Natural killer cell (primary cell): Measurements from ENCODE around the gene MAML3. TPM values are rescaled to one million over a fixed set of nuclear protein-coding genes. Genes with fewer than 3 reads are reported as not detected.

Experiments used
- ATAC-seq, 3 donors: fragments of 150-1000 bp in 2 of 3; fragments of 200-7000 bp in 1 of 3; cut with Tn5 transposase; 1 replicate in 1 of 3; 2 replicates in 2 of 3; pipeline ENCODE4 v1.10.0; 2021; ENCODE audit warnings: mild to moderate bottlenecking in 2 of 3, moderate library complexity in 2 of 3
- DNase-seq, 2 donors: peaks; one replicate each; pipeline versions ENCODE4 v3.0.0 to v3.0.0-alpha.2; 2013 to 2021; ENCODE audit warnings: mixed read lengths in 1 of 2
- H3K27ac ChIP-seq: one replicate; pipeline ENCODE4 v1.5.1; 2013; ENCODE audit warnings: mild to moderate bottlenecking, low read length
- H3K27me3 ChIP-seq: one replicate; pipeline ENCODE4 v1.6.1; 2013; ENCODE audit warnings: low read length; ENCODE audit not compliant: control insufficient read depth, insufficient read depth
- H3K36me3 ChIP-seq: one replicate; pipeline ENCODE4 v1.6.1; 2013; ENCODE audit warnings: low read length; ENCODE audit not compliant: control insufficient read depth, insufficient read depth
- H3K4me1 ChIP-seq: one replicate; pipeline ENCODE4 v1.6.1; 2013; ENCODE audit warnings: low read length; ENCODE audit not compliant: control insufficient read depth, insufficient read depth
- H3K4me3 ChIP-seq: one replicate; pipeline ENCODE4 v1.5.1; 2013; ENCODE audit warnings: low read length
- H3K9me3 ChIP-seq: one replicate; pipeline ENCODE4 v1.6.1; 2013; ENCODE audit warnings: low read length; ENCODE audit not compliant: control insufficient read depth, insufficient read depth
- H3K27ac Mint-ChIP-seq, 2 donors: one replicate each; pipeline ENCODE4 v1.8.0; 2022; ENCODE audit warnings: mild to moderate bottlenecking in 2 of 2, mixed read lengths in 2 of 2, moderate library complexity in 1 of 2
- H3K27me3 Mint-ChIP-seq, 2 donors: one replicate each; pipeline ENCODE4 v1.8.0; 2022; ENCODE audit warnings: low read depth in 2 of 2, mixed read lengths in 2 of 2
- H3K36me3 Mint-ChIP-seq: one replicate; pipeline ENCODE4 v1.8.0; 2022; ENCODE audit warnings: mixed read lengths
- H3K4me1 Mint-ChIP-seq, 2 donors: one replicate each; pipeline ENCODE4 v1.8.0; 2022; ENCODE audit warnings: mixed read lengths in 2 of 2
- H3K4me3 Mint-ChIP-seq: one replicate; pipeline ENCODE4 v1.8.0; 2022; ENCODE audit warnings: mild to moderate bottlenecking, moderate library complexity, mixed read lengths
- H3K9me3 Mint-ChIP-seq, 2 donors: one replicate each; pipeline ENCODE4 v1.8.0; 2022; ENCODE audit warnings: mixed read lengths in 2 of 2
- WGBS: methylation state at CpG from one replicate; pipeline ENCODE4 v1.1.7; 2013; ENCODE audit warnings: missing lambda C conversion rate; ENCODE audit not compliant: insufficient coverage; 5-methylcytosine and 5-hydroxymethylcytosine counted together
- intact Hi-C: fragments of 100-400 bp; cut with micrococcal nuclease; formaldehyde crosslinking; loops from one replicate; pipeline ENCODE4 v1.14.2; 2022
- total RNA-seq, 4 donors: library from RNA; stranded (reverse); fragments of 120-200 nt in 1 of 4; gene quantifications; one replicate each; pipeline versions ENCODE4 v1.2.3 to v1.2.4, GENCODE V29; 2013 to 2022
- TF ChIP-seq, protein P1 (sequence below): fragments of 200-600 bp; IDR thresholded peaks from one replicate; pipeline ENCODE4 v1.8.0; 2022; ENCODE audit warnings: antibody characterized with exemption

MAML3 gene
- total RNA-seq, 3 donors from 2014 or later (not counting 1 experiment from before 2014, with no cell fraction given) = 1.7 to 5.6 (median 2.8) TPM

DNA sequence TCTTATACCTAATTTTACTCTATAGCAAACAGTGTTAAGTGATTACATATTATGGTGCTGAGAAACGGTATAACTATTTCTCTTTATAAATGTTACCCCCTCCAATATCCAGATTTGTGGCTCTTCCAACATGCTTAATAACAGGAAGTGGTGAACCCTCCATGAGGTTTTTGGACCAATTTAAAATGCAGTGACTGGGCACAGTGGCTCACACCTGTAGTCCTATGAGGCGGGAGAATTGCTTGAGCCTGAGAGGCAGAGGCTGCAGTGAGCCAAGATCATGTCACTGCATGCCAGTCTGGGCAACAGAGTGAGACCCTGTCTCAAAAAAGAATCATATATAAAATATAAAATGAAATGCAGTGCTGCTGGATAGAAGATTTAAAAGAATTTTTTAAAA, 351.1 kb downstream of the MAML3 start:
- Mint-ChIP-seq H3K36me3 (no peaks in the 10 kb centered on the region), H3K9me3 (no peaks in the 10 kb centered on the region), H3K27ac (no peak overlapping the region), H3K4me1 (peaks cover 0 to 11% of the 10 kb centered on the region in 2 donors), H3K27me3 (peaks cover 5 to 6% of the 10 kb centered on the region in 2 donors), H3K4me3 (no peak overlapping the region)
- ATAC-seq (no peak), DNase-seq (no peak)
- no peak overlapping the region for H3K4me3 ChIP-seq
- no peaks in the 10 kb centered on the region for H3K9me3 ChIP-seq
- H3K27ac ChIP-seq = no peak overlapping the region
- peaks cover 4% of the 10 kb centered on the region for H3K4me1 ChIP-seq
- WGBS = 33% methylated on average over 1 of the region's 2 CpGs
- H3K36me3 ChIP-seq = no peaks in the 10 kb centered on the region
- TF ChIP-seq, protein P1, sequence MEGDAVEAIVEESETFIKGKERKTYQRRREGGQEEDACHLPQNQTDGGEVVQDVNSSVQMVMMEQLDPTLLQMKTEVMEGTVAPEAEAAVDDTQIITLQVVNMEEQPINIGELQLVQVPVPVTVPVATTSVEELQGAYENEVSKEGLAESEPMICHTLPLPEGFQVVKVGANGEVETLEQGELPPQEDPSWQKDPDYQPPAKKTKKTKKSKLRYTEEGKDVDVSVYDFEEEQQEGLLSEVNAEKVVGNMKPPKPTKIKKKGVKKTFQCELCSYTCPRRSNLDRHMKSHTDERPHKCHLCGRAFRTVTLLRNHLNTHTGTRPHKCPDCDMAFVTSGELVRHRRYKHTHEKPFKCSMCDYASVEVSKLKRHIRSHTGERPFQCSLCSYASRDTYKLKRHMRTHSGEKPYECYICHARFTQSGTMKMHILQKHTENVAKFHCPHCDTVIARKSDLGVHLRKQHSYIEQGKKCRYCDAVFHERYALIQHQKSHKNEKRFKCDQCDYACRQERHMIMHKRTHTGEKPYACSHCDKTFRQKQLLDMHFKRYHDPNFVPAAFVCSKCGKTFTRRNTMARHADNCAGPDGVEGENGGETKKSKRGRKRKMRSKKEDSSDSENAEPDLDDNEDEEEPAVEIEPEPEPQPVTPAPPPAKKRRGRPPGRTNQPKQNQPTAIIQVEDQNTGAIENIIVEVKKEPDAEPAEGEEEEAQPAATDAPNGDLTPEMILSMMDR = no peak
- H3K27me3 ChIP-seq = no peaks in the 10 kb centered on the region
- intact Hi-C loops = no loop called here

DNA sequence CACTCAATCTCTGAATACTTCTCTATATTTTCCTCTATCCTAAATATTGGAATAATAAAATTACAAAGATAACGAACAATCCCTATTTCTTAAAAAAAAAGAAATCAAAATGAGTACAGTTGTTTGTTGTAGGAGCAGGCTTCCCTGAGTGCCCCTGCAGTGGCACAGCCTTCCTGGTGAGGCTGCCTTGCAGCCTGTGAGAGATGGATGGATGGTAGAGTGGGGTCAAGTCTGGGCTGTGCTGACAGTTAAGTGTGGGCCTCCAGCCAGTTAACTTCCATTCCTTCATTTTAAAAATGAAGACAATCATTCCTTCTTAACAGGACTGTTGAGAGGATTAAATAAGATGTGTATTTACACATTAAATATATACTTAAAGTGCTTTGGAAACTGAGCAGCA, 351.5 kb downstream of the MAML3 start:
- Mint-ChIP-seq H3K4me1 (peaks cover 0 to 10% of the 10 kb centered on the region in 2 donors), H3K9me3 (no peaks in the 10 kb centered on the region), H3K4me3 (no peak overlapping the region), H3K36me3 (no peaks in the 10 kb centered on the region), H3K27me3 (peaks cover 5 to 6% of the 10 kb centered on the region in 2 donors), H3K27ac (no peak overlapping the region)
- TF ChIP-seq, protein P1 = no peak
- intact Hi-C loops = no loop called here
- no peaks in the 10 kb centered on the region for H3K27me3 ChIP-seq
- H3K4me3 ChIP-seq = no peak overlapping the region
- DNase-seq (no peak), ATAC-seq (no peak)
- H3K9me3 ChIP-seq = no peaks in the 10 kb centered on the region
- H3K4me1 ChIP-seq = peaks cover 4% of the 10 kb centered on the region
- H3K27ac ChIP-seq = no peak overlapping the region
- no CpG with 5 or more reads among the region's 1 CpG for WGBS
- no peaks in the 10 kb centered on the region for H3K36me3 ChIP-seq

DNA sequence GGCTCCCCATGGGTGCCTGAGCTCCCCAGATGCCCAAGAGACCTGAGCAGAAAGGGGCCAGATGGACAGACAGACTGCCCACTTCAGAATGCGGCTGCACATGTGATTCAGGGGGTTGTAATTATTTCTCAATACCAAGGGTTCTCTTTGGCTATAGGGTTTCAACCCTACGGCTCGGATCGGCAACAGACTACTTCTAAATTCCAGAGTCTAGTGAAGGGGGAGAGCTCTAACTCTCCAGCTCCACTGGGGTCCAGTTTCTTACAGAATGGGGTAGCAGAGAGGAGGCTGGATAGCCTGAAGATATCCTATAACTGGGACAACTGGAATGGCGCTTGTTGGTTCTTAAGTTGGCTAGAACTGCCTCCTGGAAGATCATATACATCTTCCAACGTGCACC, 352.1 kb downstream of the MAML3 start:
- H3K4me1 ChIP-seq = peaks cover 4% of the 10 kb centered on the region
- no peak for DNase-seq
- H3K27me3 ChIP-seq = no peaks in the 10 kb centered on the region
- no peak overlapping the region for H3K4me3 ChIP-seq
- no peak for ATAC-seq
- peaks cover 5 to 6% of the 10 kb centered on the region in 2 donors for H3K27me3 Mint-ChIP-seq
- H3K36me3 Mint-ChIP-seq = no peaks in the 10 kb centered on the region
- 93% methylated on average over 5 of the region's 6 CpGs for WGBS
- H3K4me1 Mint-ChIP-seq = peaks cover 0 to 10% of the 10 kb centered on the region in 2 donors
- H3K9me3 Mint-ChIP-seq = no peaks in the 10 kb centered on the region
- no peaks in the 10 kb centered on the region for H3K36me3 ChIP-seq
- H3K4me3 Mint-ChIP-seq = no peak overlapping the region
- no peaks in the 10 kb centered on the region for H3K9me3 ChIP-seq
- intact Hi-C loops = no loop called here
- no peak overlapping the region for H3K27ac ChIP-seq
- no peak overlapping the region for H3K27ac Mint-ChIP-seq
- TF ChIP-seq, protein P1 = no peak

DNA sequence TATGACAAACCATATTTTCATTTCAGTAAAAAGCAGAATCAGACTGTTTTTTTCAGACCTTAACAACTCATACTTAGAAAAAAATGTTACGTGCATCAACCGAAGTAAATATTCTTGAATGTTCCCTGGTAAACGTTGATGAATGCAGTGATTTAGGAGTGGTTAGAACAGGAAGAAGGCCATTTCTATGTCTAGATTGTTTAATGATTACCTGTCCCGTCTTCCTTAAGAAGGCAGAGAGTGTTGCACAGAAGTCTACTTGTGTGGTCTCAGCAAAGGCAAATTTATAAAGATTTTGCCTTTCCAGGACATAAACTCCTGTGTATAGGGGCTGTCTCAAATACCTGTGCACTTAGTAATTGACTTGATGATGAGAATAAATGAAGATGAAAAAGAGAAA, 353.9 kb downstream of the MAML3 start:
- TF ChIP-seq, protein P1 = no peak
- Histone ChIP-seq H3K9me3 (no peaks in the 10 kb centered on the region), H3K27me3 (no peaks in the 10 kb centered on the region), H3K36me3 (no peaks in the 10 kb centered on the region), H3K4me3 (no peak overlapping the region), H3K4me1 (peaks cover 4% of the 10 kb centered on the region), H3K27ac (no peak overlapping the region)
- no peak for ATAC-seq
- intact Hi-C loops = no loop called here
- Mint-ChIP-seq H3K27me3 (peaks cover 5 to 13% of the 10 kb centered on the region in 2 donors), H3K9me3 (no peaks in the 10 kb centered on the region), H3K4me3 (no peak overlapping the region), H3K27ac (no peak overlapping the region), H3K4me1 (peaks cover 0 to 10% of the 10 kb centered on the region in 2 donors), H3K36me3 (no peaks in the 10 kb centered on the region)
- no peak for DNase-seq
- WGBS = 70% methylated on average over 4 of the region's 4 CpGs
